A549 treated with AZD9567 at 1 μM for 4 hours (cell line): ENCODE measurements around the gene RRP1. TPM values are rescaled to one million over a fixed set of nuclear protein-coding genes. Genes with fewer than 3 reads are reported as not detected.

ENCODE experiments used
- total RNA-seq: library from RNA; stranded (reverse); fragments of 200-300 nt; extraction: Qiagen RNA extraction; gene quantifications from 5 replicates; pipeline ENCODE4 v1.2.3, GENCODE V29; 2022; ENCODE audit not compliant: insufficient read depth

Gene RRP1
- 38.1 to 49.2 TPM (median 40.1 TPM) in 5 replicates for total RNA-seq

GRCh38 chr21:43789276-43790009, at the start of gene RRP1:
Gene RRP1, plus strand, starts transcription at chr21:43789577. Its CDS starts 53 bp downstream, at chr21:43789630.

GRCh38 chr21:43775795-43776430, 13.5 kb upstream of the RRP1 start, which contains the start of gene CSTB:
Gene CSTB, minus strand, starts transcription at chr21:43776308. Its CDS starts 39 bp downstream, at chr21:43776269.

Other genes starting within 250 kb of the RRP1 start
- gene HSF2BP, start 130.1 kb upstream of the RRP1 start, total RNA-seq: 1.3 to 3.7 TPM (median 1.7 TPM) in 5 replicates
- gene RRP1B, start 130.0 kb upstream of the RRP1 start, total RNA-seq: 37.6 to 45.1 TPM (median 39.6 TPM) in 5 replicates
- 211 to 338 TPM (median 318 TPM) in 5 replicates for gene PDXK, start 70.4 kb upstream of the RRP1 start, total RNA-seq
- gene CSTB, start 13.3 kb upstream of the RRP1 start, total RNA-seq: 91.9 to 100 TPM (median 96.0 TPM) in 5 replicates
- gene AGPAT3, start 75.6 kb downstream of the RRP1 start, total RNA-seq: 17.0 to 24.4 TPM (median 21.6 TPM) in 5 replicates
- gene TRAPPC10, start 222.7 kb downstream of the RRP1 start, total RNA-seq: 13.4 to 18.1 TPM (median 17.8 TPM) in 5 replicates